ENCODE measurements around the gene SCTR.

The SCTR gene

GRCh38 chr2:119402106-119402505 is 122.2 kb downstream of the SCTR start:
- no peak for DNase-seq

- DNase-seq, result no peak
Observed at GRCh38 chr2:119397196-119397595, 127.1 kb downstream of the SCTR start.

- no peak for DNase-seq
Observed at GRCh38 chr2:119393971-119394748, 130.1 kb downstream of the SCTR start.

All from NCI-H1105 (cell line).